Measurements from ENCODE around the gene PLAAT3. TPM values are rescaled to one million over a fixed set of nuclear protein-coding genes. Genes with fewer than 3 reads are reported as not detected.

Gene PLAAT3
- total RNA-seq (10 to 100 TPM; 34.9 to 59.9 (median 47.9) TPM), polyA plus RNA-seq (10 to 100 TPM; 14.6 to 34.7 (median 21.0) TPM)

- intact Hi-C loops (cut with DNase I), result loop anchor here (2.0 to 5.0 kb wide), 3 partner anchors 37 to 122 kb away; partner anchors contain the start of genes PLAAT4 and PLAAT5
- DNase-seq, result peak; percentile 87
- 0 to 1% methylated on average over 53 of the region's 53 CpGs for WGBS, 2 donors
- peak within 1 kb of the TSS; percentile 57 to 81 (median 71) for H3K4me3 ChIP-seq
- TF ChIP-seq EP300 (IDR thresholded peaks at IDR 0.05), result no peak
- peak in 1 of 2 donors; percentile 40 for TF ChIP-seq POLR2A (IDR thresholded peaks at IDR 0.05)
- TF ChIP-seq POLR2AphosphoS5 (IDR thresholded peaks at IDR 0.05), result peak; percentile 75 to 91 (median 86)
- no peak for TF ChIP-seq CTCF (IDR thresholded peaks at IDR 0.05)
- peaks cover 0 to 42% (median 38%) of the 10 kb centered on the region in 4 donors for H3K4me1 ChIP-seq
- peak within 1 kb of the TSS; percentile 79 to 85 (median 84) for H3K27ac ChIP-seq
- no peaks in the 10 kb centered on the region for H3K27me3 ChIP-seq
- no peaks in the 10 kb centered on the region for H3K36me3 ChIP-seq
- no peaks in the 10 kb centered on the region for H3K9me3 ChIP-seq
These were observed at the start of gene PLAAT3 for GRCh38 chr11:63614136-63614671. PLAAT3 (minus strand) TSS chr11:63614433; CDS start chr11:63614014, 419 bp downstream.

DNA sequence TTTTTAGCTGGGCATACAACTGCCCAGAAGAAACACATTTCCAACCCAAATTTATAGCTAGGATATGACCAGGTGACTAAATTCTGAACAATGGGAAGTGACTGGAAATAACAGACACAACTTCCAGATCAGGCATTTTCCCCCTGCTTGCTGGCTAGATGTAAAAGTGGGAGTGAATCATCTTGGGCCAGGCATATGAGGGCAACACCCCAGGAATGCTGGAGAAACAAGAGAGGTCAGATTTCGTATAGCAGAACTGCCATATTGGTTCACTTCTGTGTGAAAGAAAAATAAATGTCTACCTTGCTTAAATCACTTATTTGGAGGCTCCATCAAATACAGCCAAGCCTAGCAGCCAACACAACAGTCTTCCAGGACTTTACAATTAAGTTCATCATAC, 49.6 kb upstream of the PLAAT3 start:
- intact Hi-C loops (cut with DNase I), result no loop called here

GRCh38 chr11:63660972-63661371, 46.7 kb upstream of the PLAAT3 start:
- H3K27ac ChIP-seq, result no peak overlapping the region
- no peak for DNase-seq
- WGBS, 2 donors, result 89 to 95% methylated on average over 8 of the region's 8 CpGs
- no peaks in the 10 kb centered on the region for H3K9me3 ChIP-seq
- peaks cover 0 to 26% (median 2%) of the 10 kb centered on the region in 4 donors for H3K36me3 ChIP-seq
- intact Hi-C loops (cut with DNase I), result no loop called here
- H3K27me3 ChIP-seq, result no peaks in the 10 kb centered on the region
- no peak overlapping the region for H3K4me3 ChIP-seq
- no peak for TF ChIP-seq POLR2AphosphoS5 (IDR thresholded peaks at IDR 0.05)
- no peak for TF ChIP-seq CTCF (IDR thresholded peaks at IDR 0.05)
- TF ChIP-seq EP300 (IDR thresholded peaks at IDR 0.05), result no peak
- TF ChIP-seq POLR2A (IDR thresholded peaks at IDR 0.05), result no peak
- peaks cover 0 to 56% (median 42%) of the 10 kb centered on the region in 4 donors for H3K4me1 ChIP-seq

More for the DNA sequence above, 49.6 kb upstream of the PLAAT3 start:
- Histone ChIP-seq H3K27me3 (no peaks in the 10 kb centered on the region), H3K9me3 (no peaks in the 10 kb centered on the region), H3K4me3 (no peak overlapping the region), H3K4me1 (peaks cover 0 to 84% (median 69%) of the 10 kb centered on the region in 4 donors), H3K36me3 (peaks cover 0 to 2% (median 0%) of the 10 kb centered on the region in 4 donors), H3K27ac (peak overlapping the region in 1 of 4 donors; percentile 15)
- 0% methylated on average over 1 of the region's 1 CpG for WGBS, 2 donors
- DNase-seq, result no peak
- TF ChIP-seq CTCF (IDR thresholded peaks at IDR 0.05) (no peak), EP300 (IDR thresholded peaks at IDR 0.05) (no peak), POLR2AphosphoS5 (IDR thresholded peaks at IDR 0.05) (no peak), POLR2A (IDR thresholded peaks at IDR 0.05) (no peak)

DNA sequence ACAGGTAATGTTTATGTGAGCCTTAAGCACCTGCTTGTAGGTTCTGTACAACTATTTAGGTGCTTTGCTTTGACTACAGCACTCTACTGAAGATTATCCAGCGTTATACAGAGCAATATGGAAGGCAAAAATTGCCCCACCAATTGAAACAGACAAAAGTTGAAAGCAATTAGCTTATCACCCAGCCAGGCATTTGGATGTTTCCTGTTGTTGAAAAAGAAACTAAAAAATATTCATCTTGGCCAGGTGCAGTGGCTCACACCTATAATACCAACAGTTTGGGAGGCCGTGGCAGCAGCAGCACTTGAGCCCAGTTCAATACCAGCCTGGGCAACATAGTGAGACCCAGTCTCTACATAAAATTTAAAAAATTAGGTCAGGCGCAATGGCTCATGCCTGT, 38.4 kb upstream of the PLAAT3 start:
- no peaks in the 10 kb centered on the region for H3K27me3 ChIP-seq
- 68 to 71% methylated on average over 3 of the region's 3 CpGs for WGBS, 2 donors
- intact Hi-C loops (cut with DNase I), result no loop called here
- H3K36me3 ChIP-seq, result peaks cover 9 to 92% (median 22%) of the 10 kb centered on the region in 4 donors
- H3K4me1 ChIP-seq, result no peaks in the 10 kb centered on the region
- H3K27ac ChIP-seq, result no peak overlapping the region
- no peak for DNase-seq
- H3K9me3 ChIP-seq, result no peaks in the 10 kb centered on the region
- TF ChIP-seq POLR2A (IDR thresholded peaks at IDR 0.05), result no peak
- no peak for TF ChIP-seq CTCF (IDR thresholded peaks at IDR 0.05)
- no peak for TF ChIP-seq POLR2AphosphoS5 (IDR thresholded peaks at IDR 0.05)
- no peak for TF ChIP-seq EP300 (IDR thresholded peaks at IDR 0.05)
- no peak overlapping the region for H3K4me3 ChIP-seq

Measured in sigmoid colon (tissue), 7 donors.